ENCODE measurements around the gene PTPRN2.

DNA sequence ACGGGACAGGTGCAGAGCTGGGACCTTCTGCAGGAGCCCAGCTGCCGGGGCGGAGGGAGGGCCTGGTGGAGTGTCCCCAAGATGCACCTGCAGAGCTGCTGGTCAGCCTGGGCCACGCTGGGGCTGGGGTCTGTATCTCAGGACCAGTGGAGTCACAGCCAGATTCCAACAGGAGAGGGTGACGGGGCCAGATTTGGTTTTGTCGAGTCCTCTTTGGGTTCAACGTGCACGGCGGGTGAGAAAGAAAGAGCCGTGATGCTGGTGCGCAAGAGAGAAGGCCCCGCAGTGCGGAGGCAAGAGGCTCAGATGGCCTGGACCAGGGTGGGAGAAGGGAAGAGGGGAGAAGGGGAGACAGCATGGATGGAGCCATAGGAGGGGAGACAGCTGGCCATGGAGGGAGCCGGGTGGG is 462.9 kb downstream of the PTPRN2 start:
- TF ChIP-seq, protein P1, sequence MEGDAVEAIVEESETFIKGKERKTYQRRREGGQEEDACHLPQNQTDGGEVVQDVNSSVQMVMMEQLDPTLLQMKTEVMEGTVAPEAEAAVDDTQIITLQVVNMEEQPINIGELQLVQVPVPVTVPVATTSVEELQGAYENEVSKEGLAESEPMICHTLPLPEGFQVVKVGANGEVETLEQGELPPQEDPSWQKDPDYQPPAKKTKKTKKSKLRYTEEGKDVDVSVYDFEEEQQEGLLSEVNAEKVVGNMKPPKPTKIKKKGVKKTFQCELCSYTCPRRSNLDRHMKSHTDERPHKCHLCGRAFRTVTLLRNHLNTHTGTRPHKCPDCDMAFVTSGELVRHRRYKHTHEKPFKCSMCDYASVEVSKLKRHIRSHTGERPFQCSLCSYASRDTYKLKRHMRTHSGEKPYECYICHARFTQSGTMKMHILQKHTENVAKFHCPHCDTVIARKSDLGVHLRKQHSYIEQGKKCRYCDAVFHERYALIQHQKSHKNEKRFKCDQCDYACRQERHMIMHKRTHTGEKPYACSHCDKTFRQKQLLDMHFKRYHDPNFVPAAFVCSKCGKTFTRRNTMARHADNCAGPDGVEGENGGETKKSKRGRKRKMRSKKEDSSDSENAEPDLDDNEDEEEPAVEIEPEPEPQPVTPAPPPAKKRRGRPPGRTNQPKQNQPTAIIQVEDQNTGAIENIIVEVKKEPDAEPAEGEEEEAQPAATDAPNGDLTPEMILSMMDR (conservative IDR thresholded peaks at IDR 0.05 in 1 of 2, IDR thresholded peaks at IDR 0.05 in 1 of 2; ENCODE audit: extremely low read depth in 1 of 2, insufficient read depth in 1 of 2, low read depth in 1 of 2, low read length in 2 of 2), result no peak
- TF ChIP-seq EZH2 (IDR thresholded peaks at IDR 0.05; ENCODE audit: borderline replicate concordance, low read length), result no peak

Data from mammary epithelial cell (primary cell).